NB4 (cell line): ENCODE measurements around the gene MACROD2.

Experiments
- DNase-seq: peaks from one replicate; pipeline ENCODE4 v3.0.0; 2010; ENCODE audit warnings: low read depth
- H3K4me3 ChIP-seq: one replicate; pipeline ENCODE4 v1.5.1; 2011; ENCODE audit warnings: mild to moderate bottlenecking, low read depth, low read length, moderate library complexity
- MYC ChIP-seq: IDR thresholded peaks from 2 replicates; pipeline ENCODE4 v1.6.1; 2011; ENCODE audit warnings: low read depth, low read length
- POLR2A ChIP-seq: IDR thresholded peaks from 2 replicates; pipeline ENCODE4 v1.6.1; 2011; ENCODE audit warnings: mild to moderate bottlenecking; ENCODE audit not compliant: insufficient read length; ENCODE audit errors: extremely low read depth
- TF ChIP-seq, protein P1 (sequence below): IDR thresholded peaks from one replicate; pipeline ENCODE4 v1.5.1; 2012; ENCODE audit warnings: low read depth, low read length
- TF ChIP-seq, protein P2 (sequence below): IDR thresholded peaks from 2 replicates; pipeline ENCODE4 v1.6.1; 2011; ENCODE audit warnings: low read depth, low read length

Gene MACROD2

DNA sequence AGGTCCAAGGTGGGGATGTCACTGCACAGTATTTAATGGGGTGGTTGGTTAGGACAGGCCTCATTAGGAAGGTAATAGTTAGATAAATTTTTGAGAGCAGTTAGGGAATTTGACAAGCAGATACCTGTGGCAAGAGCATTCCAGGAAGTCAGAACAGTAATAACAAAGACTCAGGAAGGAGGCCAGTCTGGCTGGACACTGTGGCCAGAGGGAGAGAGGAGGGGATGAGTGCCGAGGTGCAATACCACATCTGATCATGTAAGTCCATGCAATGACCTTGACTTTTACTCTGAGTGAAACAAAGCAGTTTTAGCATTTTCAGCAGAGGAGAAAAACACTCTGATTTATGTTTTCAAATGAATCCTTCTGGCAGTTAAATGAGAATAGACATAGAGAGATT lies 1332.8 kb downstream of the MACROD2 start:
- no peak for DNase-seq
- TF ChIP-seq, protein P1, sequence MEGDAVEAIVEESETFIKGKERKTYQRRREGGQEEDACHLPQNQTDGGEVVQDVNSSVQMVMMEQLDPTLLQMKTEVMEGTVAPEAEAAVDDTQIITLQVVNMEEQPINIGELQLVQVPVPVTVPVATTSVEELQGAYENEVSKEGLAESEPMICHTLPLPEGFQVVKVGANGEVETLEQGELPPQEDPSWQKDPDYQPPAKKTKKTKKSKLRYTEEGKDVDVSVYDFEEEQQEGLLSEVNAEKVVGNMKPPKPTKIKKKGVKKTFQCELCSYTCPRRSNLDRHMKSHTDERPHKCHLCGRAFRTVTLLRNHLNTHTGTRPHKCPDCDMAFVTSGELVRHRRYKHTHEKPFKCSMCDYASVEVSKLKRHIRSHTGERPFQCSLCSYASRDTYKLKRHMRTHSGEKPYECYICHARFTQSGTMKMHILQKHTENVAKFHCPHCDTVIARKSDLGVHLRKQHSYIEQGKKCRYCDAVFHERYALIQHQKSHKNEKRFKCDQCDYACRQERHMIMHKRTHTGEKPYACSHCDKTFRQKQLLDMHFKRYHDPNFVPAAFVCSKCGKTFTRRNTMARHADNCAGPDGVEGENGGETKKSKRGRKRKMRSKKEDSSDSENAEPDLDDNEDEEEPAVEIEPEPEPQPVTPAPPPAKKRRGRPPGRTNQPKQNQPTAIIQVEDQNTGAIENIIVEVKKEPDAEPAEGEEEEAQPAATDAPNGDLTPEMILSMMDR, result no peak
- no peak for TF ChIP-seq MYC
- no peak for TF ChIP-seq POLR2A
- TF ChIP-seq, protein P2, sequence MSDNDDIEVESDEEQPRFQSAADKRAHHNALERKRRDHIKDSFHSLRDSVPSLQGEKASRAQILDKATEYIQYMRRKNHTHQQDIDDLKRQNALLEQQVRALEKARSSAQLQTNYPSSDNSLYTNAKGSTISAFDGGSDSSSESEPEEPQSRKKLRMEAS, result no peak
- H3K4me3 ChIP-seq, result no peak overlapping the region

DNA sequence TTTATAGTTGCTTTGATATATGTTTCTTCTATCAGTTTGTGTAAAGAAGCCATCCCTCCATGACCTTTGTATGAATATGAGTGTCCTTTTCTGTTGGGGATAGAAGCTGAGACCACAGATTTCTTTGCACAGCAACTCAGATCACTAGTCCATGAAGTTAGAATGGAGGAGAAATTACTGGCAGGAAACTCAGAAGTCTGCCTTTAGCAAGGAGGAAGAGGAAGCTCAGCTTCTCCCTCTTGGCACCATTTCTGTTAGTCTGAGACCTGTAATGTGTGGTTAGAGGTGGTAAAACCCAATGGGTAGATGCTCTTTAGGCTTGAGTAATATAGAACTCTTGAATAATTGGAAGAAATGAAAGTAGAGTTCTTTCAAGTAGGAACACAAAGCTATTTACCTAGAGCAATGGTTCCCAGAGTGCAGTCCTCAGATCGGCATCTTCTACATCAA lies 1337.4 kb downstream of the MACROD2 start:
- TF ChIP-seq, protein P2, result no peak
- no peak for TF ChIP-seq MYC
- TF ChIP-seq POLR2A, result no peak
- TF ChIP-seq, protein P1, result no peak
- no peak overlapping the region for H3K4me3 ChIP-seq
- no peak for DNase-seq

DNA sequence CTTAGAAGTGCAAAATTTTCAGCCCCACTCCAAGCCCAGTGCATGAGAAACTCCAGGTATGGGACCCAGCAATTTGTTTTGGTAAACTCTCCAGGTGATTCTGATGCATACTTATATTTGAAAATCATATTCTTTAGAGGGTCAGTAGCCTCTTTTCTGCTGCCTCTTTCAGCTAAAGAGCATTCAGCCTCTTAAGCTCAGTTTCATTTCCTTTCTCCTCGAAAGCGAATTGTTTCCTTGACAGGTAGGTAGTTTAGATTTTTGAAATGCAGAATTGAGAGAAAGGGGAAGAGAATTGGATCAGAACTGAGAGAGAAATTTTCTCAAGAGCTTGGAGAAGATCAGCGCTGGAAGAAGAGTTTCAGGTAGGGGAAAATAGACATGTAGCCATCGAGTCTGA lies 1337.9 kb downstream of the MACROD2 start:
- no peak overlapping the region for H3K4me3 ChIP-seq
- TF ChIP-seq, protein P1, result no peak
- no peak for TF ChIP-seq MYC
- no peak for TF ChIP-seq POLR2A
- TF ChIP-seq, protein P2, result no peak
- DNase-seq, result no peak

DNA sequence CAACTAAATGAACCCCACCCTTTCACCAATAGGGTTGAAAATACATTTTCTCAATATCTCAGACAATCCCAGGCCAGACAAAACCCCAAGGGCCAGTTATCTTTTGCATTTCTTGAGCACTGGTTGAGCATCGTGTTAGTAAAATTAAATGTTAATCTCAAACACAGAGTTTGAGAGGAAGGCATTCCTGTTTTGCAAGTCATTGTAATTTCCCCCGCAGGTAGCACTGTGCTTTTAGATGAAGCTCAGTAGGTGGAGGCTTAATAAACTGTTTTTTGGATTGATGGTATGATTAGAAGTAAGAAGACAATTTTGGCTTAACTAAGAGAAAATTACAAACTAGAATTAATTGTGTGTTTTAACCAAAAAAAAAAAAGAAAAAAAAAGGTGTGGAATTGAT lies 1340.7 kb downstream of the MACROD2 start:
- DNase-seq, result no peak
- no peak overlapping the region for H3K4me3 ChIP-seq
- TF ChIP-seq MYC (no peak), POLR2A (no peak)
- TF ChIP-seq, protein P2, result no peak
- TF ChIP-seq, protein P1, result no peak

DNA sequence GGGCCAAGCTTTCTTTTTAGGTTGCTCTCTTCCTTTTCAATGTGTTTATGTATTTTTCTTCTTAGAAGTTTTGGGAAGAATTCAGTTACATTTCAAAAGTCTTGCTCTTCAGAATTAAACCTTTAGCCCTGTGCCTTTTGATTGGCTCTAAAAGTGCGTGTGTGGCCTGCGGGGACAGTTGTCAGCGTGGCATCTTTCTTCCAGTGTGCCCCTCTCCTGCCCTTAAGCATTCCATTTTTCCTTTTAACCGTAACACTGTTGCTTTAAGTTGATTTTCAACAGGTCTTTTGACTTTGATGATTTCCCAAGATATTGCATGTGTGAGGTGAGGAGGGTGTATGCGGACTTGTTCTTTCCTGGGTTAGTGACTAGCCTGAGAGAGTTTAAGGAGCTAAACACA lies 1341.2 kb downstream of the MACROD2 start:
- no peak for TF ChIP-seq POLR2A
- TF ChIP-seq, protein P2, result no peak
- TF ChIP-seq, protein P1, result no peak
- no peak for TF ChIP-seq MYC
- no peak overlapping the region for H3K4me3 ChIP-seq
- DNase-seq, result no peak
